ENCODE data around the gene RBP7. TPM values are rescaled to one million over a fixed set of nuclear protein-coding genes. Genes with fewer than 3 reads are reported as not detected.

RBP7 gene
- total RNA-seq, 4 donors from 2014 or later, result 2.3 TPM; not detected in 3

- peak overlapping the region; percentile 78 to 99 (median 88) for H3K4me3 ChIP-seq
- TF ChIP-seq POLR2A (IDR thresholded peaks at IDR 0.05) (no peak), CTCF (IDR thresholded peaks at IDR 0.05) (peak in 2 of 6 experiments; percentile 9 to 16)
- peak in 1 of 3 donors; percentile 59 for DNase-seq
- no peaks in the 10 kb centered on the region for H3K27me3 ChIP-seq
- peaks cover 0 to 22% (median 0%) of the 10 kb centered on the region in 3 donors for H3K36me3 ChIP-seq
- H3K9me3 ChIP-seq, result no peaks in the 10 kb centered on the region
- H3K27ac ChIP-seq, result peak overlapping the region; percentile 92 to 96 (median 93)
- H3K4me1 ChIP-seq, result peaks cover 0 to 19% (median 3%) of the 10 kb centered on the region in 4 donors
Observed at GRCh38 chr1:10033359-10033845, 36.4 kb downstream of the RBP7 start.

GRCh38 chr1:10042746-10043145, 45.7 kb downstream of the RBP7 start:
- Histone ChIP-seq H3K36me3 (peaks cover 0 to 32% (median 0%) of the 10 kb centered on the region in 3 donors), H3K4me1 (peaks cover 0 to 9% (median 0%) of the 10 kb centered on the region in 4 donors)
- no peak for DNase-seq

GRCh38 chr1:10045480-10046355, 48.7 kb downstream of the RBP7 start:
- Histone ChIP-seq H3K27ac (no peak overlapping the region), H3K36me3 (peaks cover 0 to 24% (median 0%) of the 10 kb centered on the region in 3 donors), H3K4me3 (no peak overlapping the region), H3K4me1 (peaks cover 0 to 9% (median 0%) of the 10 kb centered on the region in 4 donors), H3K9me3 (no peaks in the 10 kb centered on the region), H3K27me3 (no peaks in the 10 kb centered on the region)
- no peak for TF ChIP-seq POLR2A (IDR thresholded peaks at IDR 0.05)
- no peak for TF ChIP-seq CTCF (IDR thresholded peaks at IDR 0.05)
- DNase-seq, result no peak

More at GRCh38 chr1:10042746-10043145, 45.7 kb downstream of the RBP7 start:
- TF ChIP-seq CTCF (IDR thresholded peaks at IDR 0.05) (no peak), POLR2A (IDR thresholded peaks at IDR 0.05) (no peak)
- H3K27ac ChIP-seq, result no peak overlapping the region
- H3K27me3 ChIP-seq, result no peaks in the 10 kb centered on the region
- H3K9me3 ChIP-seq, result no peaks in the 10 kb centered on the region
- H3K4me3 ChIP-seq, result no peak overlapping the region

- no peak overlapping the region for H3K27ac ChIP-seq
- no peak overlapping the region for H3K4me3 ChIP-seq
- peaks cover 0 to 9% (median 0%) of the 10 kb centered on the region in 4 donors for H3K4me1 ChIP-seq
- H3K9me3 ChIP-seq, result no peaks in the 10 kb centered on the region
- TF ChIP-seq POLR2A (IDR thresholded peaks at IDR 0.05), result no peak
- no peak for TF ChIP-seq CTCF (IDR thresholded peaks at IDR 0.05)
- no peak for DNase-seq
- H3K27me3 ChIP-seq, result no peaks in the 10 kb centered on the region
- H3K36me3 ChIP-seq, result peaks cover 0 to 21% (median 0%) of the 10 kb centered on the region in 3 donors
Observed at GRCh38 chr1:10046356-10047085, 49.5 kb downstream of the RBP7 start.

GRCh38 chr1:10048601-10049000, 51.6 kb downstream of the RBP7 start:
- H3K4me3 ChIP-seq, result no peak overlapping the region
- H3K27me3 ChIP-seq, result no peaks in the 10 kb centered on the region
- peaks cover 0 to 13% (median 0%) of the 10 kb centered on the region in 3 donors for H3K36me3 ChIP-seq
- no peak overlapping the region for H3K27ac ChIP-seq
- DNase-seq, result no peak
- no peaks in the 10 kb centered on the region for H3K9me3 ChIP-seq
- TF ChIP-seq CTCF (IDR thresholded peaks at IDR 0.05), result no peak
- TF ChIP-seq POLR2A (IDR thresholded peaks at IDR 0.05), result no peak
- H3K4me1 ChIP-seq, result peaks cover 0 to 9% (median 0%) of the 10 kb centered on the region in 4 donors
